ENCODE data around the gene TSPAN13.

TSPAN13 gene

DNA sequence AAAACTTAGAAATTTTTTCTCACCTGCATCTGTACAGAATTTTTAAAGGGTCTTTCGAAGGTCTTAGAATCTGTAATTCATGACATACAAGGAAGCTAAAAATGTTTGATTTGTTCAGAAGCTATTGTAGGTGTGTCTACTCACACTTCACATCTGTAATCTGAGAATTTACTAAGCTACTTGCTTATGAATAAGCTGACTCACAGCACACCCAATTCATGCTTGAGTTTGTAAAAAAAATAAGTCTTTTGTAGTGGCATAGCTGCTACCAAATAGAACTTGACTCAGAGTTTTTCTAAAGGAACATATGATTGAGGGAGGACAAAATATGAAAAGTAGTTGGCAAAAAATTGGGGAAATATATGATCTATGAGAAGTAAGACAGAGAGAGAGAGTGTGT, 64.0 kb downstream of the TSPAN13 start:
- H3K36me3 ChIP-seq (replicated peaks; ENCODE audit: low read depth, low read length), result no peaks in the 10 kb centered on the region
- H3K9me3 ChIP-seq (ENCODE audit: insufficient read depth, low read length), result no peaks in the 10 kb centered on the region
- H2AFZ ChIP-seq (ENCODE audit: low read depth, low read length), result no peak overlapping the region
- no peak overlapping the region for H3K4me3 ChIP-seq (ENCODE audit: low read length)
- no peak for TF ChIP-seq EZH2phosphoT487 (IDR thresholded peaks at IDR 0.05; ENCODE audit: low read depth)
- TF ChIP-seq, protein P1, sequence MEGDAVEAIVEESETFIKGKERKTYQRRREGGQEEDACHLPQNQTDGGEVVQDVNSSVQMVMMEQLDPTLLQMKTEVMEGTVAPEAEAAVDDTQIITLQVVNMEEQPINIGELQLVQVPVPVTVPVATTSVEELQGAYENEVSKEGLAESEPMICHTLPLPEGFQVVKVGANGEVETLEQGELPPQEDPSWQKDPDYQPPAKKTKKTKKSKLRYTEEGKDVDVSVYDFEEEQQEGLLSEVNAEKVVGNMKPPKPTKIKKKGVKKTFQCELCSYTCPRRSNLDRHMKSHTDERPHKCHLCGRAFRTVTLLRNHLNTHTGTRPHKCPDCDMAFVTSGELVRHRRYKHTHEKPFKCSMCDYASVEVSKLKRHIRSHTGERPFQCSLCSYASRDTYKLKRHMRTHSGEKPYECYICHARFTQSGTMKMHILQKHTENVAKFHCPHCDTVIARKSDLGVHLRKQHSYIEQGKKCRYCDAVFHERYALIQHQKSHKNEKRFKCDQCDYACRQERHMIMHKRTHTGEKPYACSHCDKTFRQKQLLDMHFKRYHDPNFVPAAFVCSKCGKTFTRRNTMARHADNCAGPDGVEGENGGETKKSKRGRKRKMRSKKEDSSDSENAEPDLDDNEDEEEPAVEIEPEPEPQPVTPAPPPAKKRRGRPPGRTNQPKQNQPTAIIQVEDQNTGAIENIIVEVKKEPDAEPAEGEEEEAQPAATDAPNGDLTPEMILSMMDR (IDR thresholded peaks at IDR 0.05; ENCODE audit: low read depth, low read length), result no peak
- peaks cover 4% of the 10 kb centered on the region for H3K4me1 ChIP-seq (ENCODE audit: low read length)
- no peak overlapping the region for H3K27ac ChIP-seq (ENCODE audit: low read length)
- H3K27me3 ChIP-seq (ENCODE audit: low read depth, low read length), result no peaks in the 10 kb centered on the region
- H3K79me2 ChIP-seq (ENCODE audit: low read length), result no peaks in the 10 kb centered on the region
- H3K4me2 ChIP-seq (ENCODE audit: low read length), result no peak overlapping the region
- H4K20me1 ChIP-seq (ENCODE audit: insufficient read depth, low read length), result no peaks in the 10 kb centered on the region
- no peak overlapping the region for H3K9ac ChIP-seq (ENCODE audit: low read length)

DNA sequence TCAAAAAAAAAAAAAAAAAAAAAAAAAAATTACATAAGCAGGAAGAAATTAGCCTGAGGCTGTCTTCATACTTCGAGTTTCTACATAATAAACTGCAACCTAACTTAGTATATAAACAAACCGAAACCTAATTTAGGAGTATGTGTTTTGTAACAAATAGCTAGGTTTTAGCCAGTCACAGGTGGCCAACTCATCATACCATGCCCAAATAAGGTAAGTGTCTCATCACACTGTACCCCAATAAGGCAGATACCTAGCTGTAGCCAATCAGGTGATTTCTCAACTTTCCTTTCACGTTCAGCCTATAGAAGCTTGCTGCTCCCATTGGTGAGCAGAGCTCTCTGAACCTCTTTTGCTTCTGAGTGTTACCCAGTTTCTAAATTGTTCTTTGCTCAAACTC, 65.2 kb downstream of the TSPAN13 start:
- H3K27me3 ChIP-seq (ENCODE audit: low read depth, low read length), result no peaks in the 10 kb centered on the region

DNA sequence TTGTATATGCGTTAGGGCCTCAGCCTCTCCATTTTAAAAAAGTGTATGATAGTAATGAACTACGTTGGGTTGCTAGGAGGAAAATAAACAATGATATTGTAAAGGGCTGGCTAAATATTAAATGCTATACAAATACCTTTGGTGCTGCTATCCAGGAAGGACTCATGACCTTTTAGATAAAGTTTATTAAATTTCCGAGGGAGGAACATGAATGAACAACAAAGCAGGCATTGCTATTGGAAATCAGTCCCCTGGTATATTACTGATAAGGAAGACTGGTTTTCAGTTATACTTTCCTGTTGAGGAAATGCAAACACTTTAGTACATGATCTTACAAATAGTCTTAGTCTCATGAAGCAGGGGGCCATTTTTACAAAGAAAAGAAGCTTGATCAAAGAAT, 68.5 kb downstream of the TSPAN13 start:
- Histone ChIP-seq H3K4me2 (ENCODE audit: low read length) (no peak overlapping the region), H3K79me2 (ENCODE audit: low read length) (no peaks in the 10 kb centered on the region), H3K27ac (ENCODE audit: low read length) (no peak overlapping the region), H2AFZ (ENCODE audit: low read depth, low read length) (no peak overlapping the region), H4K20me1 (ENCODE audit: insufficient read depth, low read length) (no peaks in the 10 kb centered on the region), H3K9ac (ENCODE audit: low read length) (no peak overlapping the region), H3K4me3 (ENCODE audit: low read length) (no peak overlapping the region), H3K9me3 (ENCODE audit: insufficient read depth, low read length) (no peaks in the 10 kb centered on the region), H3K27me3 (ENCODE audit: low read depth, low read length) (no peaks in the 10 kb centered on the region), H3K4me1 (ENCODE audit: low read length) (peaks cover 9% of the 10 kb centered on the region), H3K36me3 (replicated peaks; ENCODE audit: low read depth, low read length) (no peaks in the 10 kb centered on the region)
- TF ChIP-seq, protein P1 (IDR thresholded peaks at IDR 0.05; ENCODE audit: low read depth, low read length), result no peak
- TF ChIP-seq EZH2phosphoT487 (IDR thresholded peaks at IDR 0.05; ENCODE audit: low read depth), result no peak

More for the DNA sequence above, 65.2 kb downstream of the TSPAN13 start:
- Histone ChIP-seq H3K4me2 (ENCODE audit: low read length) (no peak overlapping the region), H4K20me1 (ENCODE audit: insufficient read depth, low read length) (no peaks in the 10 kb centered on the region), H3K9me3 (ENCODE audit: insufficient read depth, low read length) (no peaks in the 10 kb centered on the region), H2AFZ (ENCODE audit: low read depth, low read length) (no peak overlapping the region), H3K9ac (ENCODE audit: low read length) (no peak overlapping the region), H3K4me1 (ENCODE audit: low read length) (peaks cover 9% of the 10 kb centered on the region), H3K27ac (ENCODE audit: low read length) (no peak overlapping the region), H3K79me2 (ENCODE audit: low read length) (no peaks in the 10 kb centered on the region), H3K36me3 (replicated peaks; ENCODE audit: low read depth, low read length) (no peaks in the 10 kb centered on the region), H3K4me3 (ENCODE audit: low read length) (no peak overlapping the region)
- TF ChIP-seq EZH2phosphoT487 (IDR thresholded peaks at IDR 0.05; ENCODE audit: low read depth), result no peak
- TF ChIP-seq, protein P1 (IDR thresholded peaks at IDR 0.05; ENCODE audit: low read depth, low read length), result no peak

DNA sequence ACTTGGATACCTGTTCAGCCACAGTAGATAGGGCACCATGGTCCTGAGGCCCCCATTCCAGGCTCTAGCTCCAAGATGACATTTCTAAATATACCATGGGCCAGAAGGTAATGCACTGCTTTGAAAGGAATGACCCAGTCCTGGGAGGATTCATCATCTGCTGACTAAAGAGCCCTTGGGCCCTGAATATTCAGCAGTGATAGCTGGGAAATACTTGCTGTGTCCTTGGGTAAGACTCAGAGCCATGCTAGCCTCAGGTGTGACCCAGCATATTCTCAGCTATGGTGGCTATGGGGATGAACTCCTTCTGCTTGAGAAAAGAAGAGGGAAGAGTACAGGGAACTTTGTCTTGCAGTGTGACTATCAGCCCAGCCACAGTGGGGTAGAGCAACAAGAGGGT, 72.5 kb downstream of the TSPAN13 start:
- Histone ChIP-seq H3K27me3 (ENCODE audit: low read depth, low read length) (no peaks in the 10 kb centered on the region), H3K4me1 (ENCODE audit: low read length) (peaks cover 9% of the 10 kb centered on the region), H4K20me1 (ENCODE audit: insufficient read depth, low read length) (no peaks in the 10 kb centered on the region), H2AFZ (ENCODE audit: low read depth, low read length) (no peak overlapping the region), H3K4me2 (ENCODE audit: low read length) (no peak overlapping the region), H3K27ac (ENCODE audit: low read length) (no peak overlapping the region), H3K4me3 (ENCODE audit: low read length) (no peak overlapping the region), H3K36me3 (replicated peaks; ENCODE audit: low read depth, low read length) (no peaks in the 10 kb centered on the region), H3K79me2 (ENCODE audit: low read length) (no peaks in the 10 kb centered on the region), H3K9me3 (ENCODE audit: insufficient read depth, low read length) (no peaks in the 10 kb centered on the region), H3K9ac (ENCODE audit: low read length) (no peak overlapping the region)
- no peak for TF ChIP-seq EZH2phosphoT487 (IDR thresholded peaks at IDR 0.05; ENCODE audit: low read depth)
- TF ChIP-seq, protein P1 (IDR thresholded peaks at IDR 0.05; ENCODE audit: low read depth, low read length), result no peak

Data from OCI-LY3 (cell line).